ENCODE data around the gene MRM1.

Gene MRM1

GRCh38 chr17:36601303-36602029, at the start of gene MRM1:
MRM1 (plus strand) TSS chr17:36601583; CDS start chr17:36601811, 228 bp downstream.
- peak; percentile 92 for DNase-seq (ENCODE audit: low spot score)

- DNase-seq (ENCODE audit: low spot score) = no peak
Measured at GRCh38 chr17:36553459-36553858, 47.9 kb upstream of the MRM1 start.

- DNase-seq (ENCODE audit: low spot score) = no peak
Measured at GRCh38 chr17:36566081-36566480, 35.3 kb upstream of the MRM1 start.

GRCh38 chr17:36575028-36575427, 26.4 kb upstream of the MRM1 start:
- DNase-seq (ENCODE audit: low spot score) = no peak

GRCh38 chr17:36576793-36577192, 24.6 kb upstream of the MRM1 start:
- DNase-seq (ENCODE audit: low spot score) = no peak

- no peak for DNase-seq (ENCODE audit: low spot score)
Measured at GRCh38 chr17:36578671-36579070, 22.7 kb upstream of the MRM1 start.

GRCh38 chr17:36583787-36584186, 17.6 kb upstream of the MRM1 start:
- no peak for DNase-seq (ENCODE audit: low spot score)

GRCh38 chr17:36586138-36586537, 15.2 kb upstream of the MRM1 start:
- no peak for DNase-seq (ENCODE audit: low spot score)

- DNase-seq (ENCODE audit: low spot score) = no peak
Measured at GRCh38 chr17:36590082-36590481, 11.3 kb upstream of the MRM1 start.

GRCh38 chr17:36591434-36592315, 9.7 kb upstream of the MRM1 start, which contains the start of gene DHRS11:
DHRS11 (plus strand) TSS chr17:36591879; CDS start chr17:36592010, 131 bp downstream.
- DNase-seq (ENCODE audit: low spot score) = peak; percentile 52

- no peak for DNase-seq (ENCODE audit: low spot score)
Measured at GRCh38 chr17:36592316-36592715, 9.1 kb upstream of the MRM1 start.

GRCh38 chr17:36592716-36593321, 8.6 kb upstream of the MRM1 start:
- DNase-seq (ENCODE audit: low spot score) = no peak

GRCh38 chr17:36593656-36594316, 7.6 kb upstream of the MRM1 start:
- DNase-seq (ENCODE audit: low spot score) = no peak

- DNase-seq (ENCODE audit: low spot score) = no peak
Measured at GRCh38 chr17:36594626-36595401, 6.6 kb upstream of the MRM1 start.

- DNase-seq (ENCODE audit: low spot score) = no peak
Measured at GRCh38 chr17:36597226-36597625, 4.2 kb upstream of the MRM1 start.

GRCh38 chr17:36597866-36598777, 3.3 kb upstream of the MRM1 start:
- DNase-seq (ENCODE audit: low spot score) = no peak

GRCh38 chr17:36598951-36599401, 2.4 kb upstream of the MRM1 start:
- DNase-seq (ENCODE audit: low spot score) = no peak

GRCh38 chr17:36599546-36600250, 1.7 kb upstream of the MRM1 start:
- no peak for DNase-seq (ENCODE audit: low spot score)

- DNase-seq (ENCODE audit: low spot score) = no peak
Measured at GRCh38 chr17:36600465-36600864, 918 bp upstream of the MRM1 start.

- no peak for DNase-seq (ENCODE audit: low spot score)
Measured at GRCh38 chr17:36600936-36601302, 464 bp upstream of the MRM1 start.

All from kidney capillary endothelial cell (primary cell).